ENCODE data around the gene RRAGB.

Gene RRAGB

DNA sequence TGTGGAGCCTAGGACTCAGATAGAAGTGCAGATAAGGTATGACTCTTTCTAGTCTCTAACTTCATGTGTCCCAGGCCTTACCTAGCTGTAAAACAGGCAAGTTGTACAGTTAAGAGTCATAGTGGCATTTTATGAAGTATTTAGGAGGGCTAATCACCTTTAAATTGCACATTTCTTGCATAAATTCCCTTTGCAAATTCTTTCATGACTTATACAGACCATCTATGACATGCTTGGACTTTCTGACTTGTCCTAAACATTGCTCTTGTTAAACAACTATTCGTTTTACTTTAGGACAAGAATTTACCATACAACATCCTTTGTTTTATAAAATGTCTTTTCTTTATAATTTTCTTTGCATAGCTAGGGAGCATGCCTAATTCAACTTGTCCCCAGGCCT, 7.8 kb upstream of the RRAGB start:
- no peaks in the 10 kb centered on the region for H4K20me1 ChIP-seq (ENCODE audit: insufficient read depth, low read length)
- H3F3A ChIP-seq (ENCODE audit: insufficient read depth, low read length), result no peaks in the 10 kb centered on the region
- no peaks in the 10 kb centered on the region for H3K27me3 ChIP-seq (replicated peaks; ENCODE audit: insufficient read depth, low read length)
- no peaks in the 10 kb centered on the region for H3K4me1 ChIP-seq (ENCODE audit: low read length)
- H3K36me3 ChIP-seq (replicated peaks; ENCODE audit: insufficient read depth, low read length), result no peaks in the 10 kb centered on the region
- H3K27ac ChIP-seq (ENCODE audit: low read length), result no peak overlapping the region
- no peaks in the 10 kb centered on the region for H3K9me3 ChIP-seq (replicated peaks; ENCODE audit: insufficient read depth, low read length)
- H3K9me2 ChIP-seq (replicated peaks; ENCODE audit: insufficient read depth, low read length), result no peaks in the 10 kb centered on the region
- DNase-seq, result no peak
- no peak overlapping the region for H2AFZ ChIP-seq (ENCODE audit: low read length)
- TF ChIP-seq EZH2 (optimal IDR thresholded peaks at IDR 0.05; ENCODE audit: low read depth, low read length) (no peak), EZH2phosphoT487 (IDR thresholded peaks at IDR 0.05; ENCODE audit: low read length) (no peak)
- TF ChIP-seq, protein P1, sequence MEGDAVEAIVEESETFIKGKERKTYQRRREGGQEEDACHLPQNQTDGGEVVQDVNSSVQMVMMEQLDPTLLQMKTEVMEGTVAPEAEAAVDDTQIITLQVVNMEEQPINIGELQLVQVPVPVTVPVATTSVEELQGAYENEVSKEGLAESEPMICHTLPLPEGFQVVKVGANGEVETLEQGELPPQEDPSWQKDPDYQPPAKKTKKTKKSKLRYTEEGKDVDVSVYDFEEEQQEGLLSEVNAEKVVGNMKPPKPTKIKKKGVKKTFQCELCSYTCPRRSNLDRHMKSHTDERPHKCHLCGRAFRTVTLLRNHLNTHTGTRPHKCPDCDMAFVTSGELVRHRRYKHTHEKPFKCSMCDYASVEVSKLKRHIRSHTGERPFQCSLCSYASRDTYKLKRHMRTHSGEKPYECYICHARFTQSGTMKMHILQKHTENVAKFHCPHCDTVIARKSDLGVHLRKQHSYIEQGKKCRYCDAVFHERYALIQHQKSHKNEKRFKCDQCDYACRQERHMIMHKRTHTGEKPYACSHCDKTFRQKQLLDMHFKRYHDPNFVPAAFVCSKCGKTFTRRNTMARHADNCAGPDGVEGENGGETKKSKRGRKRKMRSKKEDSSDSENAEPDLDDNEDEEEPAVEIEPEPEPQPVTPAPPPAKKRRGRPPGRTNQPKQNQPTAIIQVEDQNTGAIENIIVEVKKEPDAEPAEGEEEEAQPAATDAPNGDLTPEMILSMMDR (IDR thresholded peaks at IDR 0.05; ENCODE audit: low read length), result no peak
- H3K4me3 ChIP-seq (ENCODE audit: low read length), result no peak overlapping the region
- H3K79me2 ChIP-seq (ENCODE audit: low read length), result no peaks in the 10 kb centered on the region
- H3K4me2 ChIP-seq (ENCODE audit: low read depth, low read length), result no peak overlapping the region
- no peak overlapping the region for H3K9ac ChIP-seq (ENCODE audit: low read length)

DNA sequence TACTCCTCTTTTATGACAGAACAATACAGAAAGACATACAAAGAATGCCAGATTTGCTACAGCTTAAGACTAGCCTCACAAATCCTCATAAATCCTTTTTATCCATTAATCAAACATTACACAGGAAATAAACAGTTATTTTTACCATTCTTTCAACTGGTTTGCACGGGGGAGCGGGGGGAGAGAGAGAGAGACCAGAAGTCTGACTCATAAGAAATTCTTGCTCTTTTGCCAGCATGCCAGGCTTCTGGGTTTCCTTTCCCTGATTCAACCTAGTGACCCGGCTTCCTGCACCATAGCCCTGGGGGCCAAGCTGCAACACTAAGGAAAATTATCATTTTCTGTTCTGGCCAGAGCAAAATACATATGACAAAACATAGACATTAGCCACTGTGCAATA, 6.8 kb upstream of the RRAGB start:
- no peaks in the 10 kb centered on the region for H4K20me1 ChIP-seq (ENCODE audit: insufficient read depth, low read length)
- H3K36me3 ChIP-seq (replicated peaks; ENCODE audit: insufficient read depth, low read length), result no peaks in the 10 kb centered on the region
- H2AFZ ChIP-seq (ENCODE audit: low read length), result no peak overlapping the region
- no peak overlapping the region for H3K27ac ChIP-seq (ENCODE audit: low read length)
- no peaks in the 10 kb centered on the region for H3K9me2 ChIP-seq (replicated peaks; ENCODE audit: insufficient read depth, low read length)
- H3K27me3 ChIP-seq (replicated peaks; ENCODE audit: insufficient read depth, low read length), result no peaks in the 10 kb centered on the region
- no peaks in the 10 kb centered on the region for H3K9me3 ChIP-seq (replicated peaks; ENCODE audit: insufficient read depth, low read length)
- DNase-seq, result no peak
- no peaks in the 10 kb centered on the region for H3K79me2 ChIP-seq (ENCODE audit: low read length)
- no peaks in the 10 kb centered on the region for H3K4me1 ChIP-seq (ENCODE audit: low read length)
- no peak overlapping the region for H3K4me3 ChIP-seq (ENCODE audit: low read length)
- H3F3A ChIP-seq (ENCODE audit: insufficient read depth, low read length), result no peaks in the 10 kb centered on the region
- no peak overlapping the region for H3K9ac ChIP-seq (ENCODE audit: low read length)
- no peak overlapping the region for H3K4me2 ChIP-seq (ENCODE audit: low read depth, low read length)
- TF ChIP-seq EZH2 (optimal IDR thresholded peaks at IDR 0.05; ENCODE audit: low read depth, low read length) (no peak), EZH2phosphoT487 (IDR thresholded peaks at IDR 0.05; ENCODE audit: low read length) (no peak)
- TF ChIP-seq, protein P1 (IDR thresholded peaks at IDR 0.05; ENCODE audit: low read length), result no peak

DNA sequence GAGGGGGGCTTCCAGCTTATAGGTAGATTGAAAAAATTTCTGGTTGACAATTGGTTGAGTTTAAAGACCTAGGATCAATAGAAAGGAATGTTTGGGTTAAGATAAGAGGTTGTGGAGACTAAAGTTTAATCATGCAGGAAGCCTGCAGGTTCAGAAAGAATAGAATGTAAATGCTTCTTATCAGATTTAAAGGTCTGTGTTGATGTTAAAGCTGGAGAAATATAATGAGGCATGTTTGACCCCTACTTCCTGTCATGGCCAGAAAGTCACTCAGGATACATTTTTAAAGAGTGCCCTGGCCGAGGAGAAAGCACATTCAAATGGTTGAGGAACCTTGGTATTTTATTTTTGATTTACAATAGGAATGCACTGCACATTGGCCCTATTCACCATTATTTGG, 3.9 kb upstream of the RRAGB start:
- no peaks in the 10 kb centered on the region for H3K4me1 ChIP-seq (ENCODE audit: low read length)
- no peaks in the 10 kb centered on the region for H3K9me3 ChIP-seq (replicated peaks; ENCODE audit: insufficient read depth, low read length)
- no peaks in the 10 kb centered on the region; the same call in 1 of the 2 replicates for H3F3A ChIP-seq (ENCODE audit: insufficient read depth, low read length)
- H3K4me2 ChIP-seq (ENCODE audit: low read depth, low read length), result no peak overlapping the region
- H3K9ac ChIP-seq (ENCODE audit: low read length), result no peak overlapping the region
- DNase-seq, result no peak
- H3K9me2 ChIP-seq (replicated peaks; ENCODE audit: insufficient read depth, low read length), result no peaks in the 10 kb centered on the region
- H2AFZ ChIP-seq (ENCODE audit: low read length), result no peak overlapping the region
- H3K36me3 ChIP-seq (replicated peaks; ENCODE audit: insufficient read depth, low read length), result no peaks in the 10 kb centered on the region
- H4K20me1 ChIP-seq (ENCODE audit: insufficient read depth, low read length), result no peaks in the 10 kb centered on the region
- H3K4me3 ChIP-seq (ENCODE audit: low read length), result no peak overlapping the region
- H3K27ac ChIP-seq (ENCODE audit: low read length), result no peak overlapping the region
- no peaks in the 10 kb centered on the region for H3K27me3 ChIP-seq (replicated peaks; ENCODE audit: insufficient read depth, low read length)
- TF ChIP-seq EZH2phosphoT487 (IDR thresholded peaks at IDR 0.05; ENCODE audit: low read length) (no peak), EZH2 (optimal IDR thresholded peaks at IDR 0.05; ENCODE audit: low read depth, low read length) (no peak)
- TF ChIP-seq, protein P1 (IDR thresholded peaks at IDR 0.05; ENCODE audit: low read length), result no peak
- 0 out of 2 replicates have a peak, but pooled peaks cover 2% of the 10 kb centered on the region for H3K79me2 ChIP-seq (ENCODE audit: low read length)
